IPS-NIHi11 (cell line): ENCODE results near the gene HECTD1.
"Not testable (repeated sequence)": the region's sequence is repeated elsewhere in the genome, so short reads cannot be mapped to it uniquely, and the experiment has no call there.

ENCODE experiments used
- DNase-seq: peaks from one replicate; pipeline ENCODE4 v3.0.0; 2012; ENCODE audit warnings: mixed read lengths, low spot score

The HECTD1 gene

GRCh38 chr14:31207755-31208545, at the start of gene HECTD1:
TSS of gene HECTD1 (minus strand) at chr14:31207793. CDS start at chr14:31205936, 1,857 bp downstream.
- DNase-seq = no peak

DNA sequence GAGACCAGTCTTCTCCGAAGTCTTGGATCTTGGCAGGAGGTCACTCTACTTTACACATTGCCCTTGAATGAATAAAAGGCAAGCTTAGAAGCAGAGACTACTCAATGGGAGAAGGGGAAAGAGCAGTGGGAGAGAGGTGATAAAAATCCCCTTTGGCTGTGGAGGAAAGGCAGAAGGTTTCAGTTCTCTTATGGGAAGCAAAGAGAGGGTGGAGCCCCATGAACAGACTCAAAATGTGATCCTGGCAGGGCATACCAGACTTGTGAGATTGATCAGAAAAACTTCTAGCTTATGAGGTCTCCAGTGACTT, 49.6 kb upstream of the HECTD1 start:
- DNase-seq = no peak

- DNase-seq = no peak
Measured at GRCh38 chr14:31256534-31257243, 49.1 kb upstream of the HECTD1 start.

DNA sequence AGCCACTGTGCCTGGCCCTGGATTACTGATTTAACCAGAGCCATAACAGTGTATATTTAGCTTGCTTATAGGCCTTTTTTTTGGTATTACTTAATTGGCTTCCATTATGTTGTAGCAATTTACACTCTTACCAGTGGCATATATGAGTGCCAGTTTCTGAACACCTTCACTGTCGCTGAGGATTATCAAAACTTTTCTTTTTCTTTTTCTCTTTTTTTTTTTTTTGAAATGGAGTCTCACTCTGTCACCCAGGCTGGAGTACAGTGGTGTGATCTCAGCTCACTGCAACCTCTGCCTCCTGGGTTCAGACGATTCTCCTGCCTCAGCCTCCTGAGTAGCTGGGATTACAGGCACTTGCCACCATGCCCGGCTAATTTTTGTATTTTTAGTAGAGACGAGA, 48.3 kb upstream of the HECTD1 start:
- not testable (repeated sequence) for DNase-seq

DNA sequence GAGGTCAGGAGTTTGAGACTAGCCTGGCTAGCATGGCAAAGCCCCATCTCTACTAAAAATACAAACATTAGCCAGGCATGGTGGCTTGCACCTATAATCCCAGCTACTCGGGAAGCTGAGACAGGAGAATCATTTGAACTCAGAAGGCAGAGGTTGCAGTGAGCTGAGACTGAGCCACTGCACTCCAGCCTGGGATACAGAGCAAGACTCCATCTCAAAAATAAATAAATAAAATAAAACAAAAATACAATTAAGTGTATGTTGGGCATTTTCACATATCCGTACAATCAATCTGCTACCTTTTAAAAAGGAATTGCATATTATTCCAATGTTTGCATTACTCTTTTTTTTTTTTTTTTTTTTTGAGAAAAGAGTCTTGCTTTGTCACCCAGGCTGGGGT, 47.7 kb upstream of the HECTD1 start:
- DNase-seq = no peak

DNA sequence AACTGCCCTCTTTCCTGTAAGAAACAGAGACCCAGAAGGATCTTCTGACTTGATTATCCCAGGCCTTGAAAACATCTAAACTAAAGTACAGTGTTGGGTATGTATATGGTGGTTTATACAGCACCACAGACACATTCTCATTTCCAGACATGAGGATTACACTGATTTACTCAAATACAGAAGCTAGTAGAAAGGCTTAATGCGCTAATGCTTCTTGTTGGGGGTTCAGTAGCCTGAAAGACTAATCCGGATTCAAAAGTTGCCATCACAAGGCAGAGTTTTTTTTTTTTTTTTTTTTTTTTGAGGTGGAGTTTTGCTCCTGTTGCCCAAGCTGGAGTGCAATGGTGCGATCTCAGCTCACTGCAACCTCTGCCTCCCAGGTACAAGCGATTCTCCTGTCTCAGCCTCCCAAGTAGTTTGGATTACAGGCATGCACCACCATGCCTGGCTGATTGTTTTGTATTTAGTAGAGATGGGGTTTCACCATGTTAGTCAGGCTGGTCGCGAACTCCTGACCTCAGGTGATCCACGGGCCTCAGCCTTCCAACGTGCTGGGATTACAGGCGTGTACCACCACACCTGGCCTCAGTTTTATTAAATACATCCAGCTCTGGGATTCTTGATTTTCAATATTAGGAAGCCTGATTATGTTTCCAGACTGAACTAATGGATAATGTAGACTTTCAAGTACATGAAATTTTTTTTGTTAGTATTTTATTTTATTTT, 46.3 kb upstream of the HECTD1 start:
- no peak for DNase-seq

- DNase-seq = no peak
Measured at GRCh38 chr14:31252865-31253264, 45.3 kb upstream of the HECTD1 start.

DNA sequence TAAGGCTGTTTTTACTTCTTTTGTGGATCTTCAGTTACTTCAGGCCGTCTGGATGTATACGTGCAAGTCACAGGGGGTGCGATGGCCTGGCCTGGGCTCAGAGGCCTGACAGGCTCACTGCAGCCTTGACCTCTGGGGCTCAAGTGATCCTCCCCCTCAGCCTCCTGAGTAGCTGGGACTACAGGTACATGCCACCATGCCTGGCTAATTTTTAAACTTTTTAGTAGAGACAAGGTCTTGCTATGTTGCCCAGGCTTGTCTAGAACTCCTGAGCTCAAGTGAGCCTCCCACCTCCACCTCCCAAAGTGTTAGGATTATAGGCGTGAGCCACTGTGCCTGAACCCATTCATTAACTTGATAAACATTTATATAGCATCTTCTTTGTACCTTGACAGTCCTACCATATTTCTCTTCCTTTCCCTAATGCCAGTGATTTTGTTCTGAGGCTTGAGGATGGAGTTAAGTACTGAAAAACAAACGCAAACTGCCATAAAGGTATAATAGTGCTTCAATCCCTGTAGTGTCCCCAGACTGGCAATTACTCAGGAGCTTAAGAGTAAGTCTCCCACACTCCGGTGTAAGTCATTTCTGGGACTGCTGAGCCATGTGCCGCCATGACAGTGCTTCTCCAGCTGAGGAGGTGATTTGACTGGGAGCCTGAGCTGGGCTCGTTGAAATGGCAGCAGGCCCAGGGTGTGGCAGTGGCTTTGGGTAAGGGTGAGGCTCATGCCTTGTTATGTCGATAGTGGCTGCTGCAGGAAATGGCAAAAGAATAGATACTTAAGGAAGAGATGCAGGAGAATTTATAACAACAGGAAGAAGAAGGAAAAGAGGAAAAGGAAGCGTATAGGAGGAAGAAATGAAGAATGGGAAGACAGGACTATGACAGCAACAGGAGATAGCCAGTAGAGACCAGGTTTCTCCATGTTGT, 43.7 kb upstream of the HECTD1 start:
- DNase-seq = no peak

- no peak for DNase-seq
Measured at GRCh38 chr14:31244626-31245025, 37.0 kb upstream of the HECTD1 start.

DNA sequence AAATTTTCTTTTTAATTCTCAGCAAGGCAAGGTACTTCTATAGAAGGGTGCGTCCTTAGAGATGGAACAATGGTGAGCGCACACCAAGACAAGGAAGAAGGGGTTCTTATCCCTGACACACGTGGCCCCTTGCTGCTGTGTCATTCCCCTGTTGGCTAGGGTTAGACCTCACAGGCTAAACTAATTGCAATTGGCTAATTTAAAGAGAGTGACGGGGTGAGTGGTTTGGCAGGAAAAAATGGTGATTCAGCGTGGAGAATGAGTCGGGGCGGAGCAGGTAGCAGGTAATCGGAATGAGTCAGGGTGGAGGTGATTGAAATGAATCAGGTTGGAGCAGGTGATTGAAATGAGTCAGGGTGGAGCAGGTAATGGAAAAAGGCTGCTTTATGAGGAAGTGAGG, 36.3 kb upstream of the HECTD1 start:
- DNase-seq = no peak

DNA sequence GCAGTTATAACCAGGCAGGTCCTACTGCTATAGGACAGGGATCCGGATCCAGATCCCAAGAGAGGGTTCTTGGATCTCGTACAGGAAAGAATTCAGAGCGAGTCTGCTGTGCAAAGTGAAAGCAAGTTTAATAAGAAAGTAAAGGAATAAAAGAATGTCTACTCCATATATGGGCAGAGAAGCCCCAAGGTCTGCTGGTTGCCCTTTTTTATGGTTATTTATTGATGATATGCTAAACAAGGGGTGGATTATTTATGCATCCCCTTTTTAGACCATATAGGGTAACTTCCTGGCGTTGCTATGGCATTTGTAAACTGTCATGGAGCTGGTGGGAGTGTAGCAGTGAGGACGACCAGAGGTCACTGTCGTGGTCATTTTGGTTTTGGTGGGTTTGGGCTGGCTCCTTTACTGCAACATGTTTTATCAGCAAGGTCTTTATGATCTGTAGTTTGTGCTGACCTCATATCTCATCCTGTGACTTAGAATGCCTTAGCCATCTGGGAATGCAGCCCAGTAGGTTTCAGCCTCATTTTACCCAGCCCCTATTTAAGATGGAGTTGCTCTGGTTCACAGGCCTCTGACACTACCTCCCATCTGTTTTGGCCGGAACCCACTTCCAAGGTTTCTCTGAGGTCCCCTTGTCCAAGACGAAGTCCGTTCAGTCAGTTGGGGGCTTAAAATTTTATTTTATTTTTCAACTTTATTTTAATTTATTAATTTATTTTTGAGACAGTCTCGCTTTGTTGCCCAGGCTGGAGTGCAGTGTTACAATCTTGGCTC, 34.8 kb upstream of the HECTD1 start:
- not testable (repeated sequence) for DNase-seq

DNA sequence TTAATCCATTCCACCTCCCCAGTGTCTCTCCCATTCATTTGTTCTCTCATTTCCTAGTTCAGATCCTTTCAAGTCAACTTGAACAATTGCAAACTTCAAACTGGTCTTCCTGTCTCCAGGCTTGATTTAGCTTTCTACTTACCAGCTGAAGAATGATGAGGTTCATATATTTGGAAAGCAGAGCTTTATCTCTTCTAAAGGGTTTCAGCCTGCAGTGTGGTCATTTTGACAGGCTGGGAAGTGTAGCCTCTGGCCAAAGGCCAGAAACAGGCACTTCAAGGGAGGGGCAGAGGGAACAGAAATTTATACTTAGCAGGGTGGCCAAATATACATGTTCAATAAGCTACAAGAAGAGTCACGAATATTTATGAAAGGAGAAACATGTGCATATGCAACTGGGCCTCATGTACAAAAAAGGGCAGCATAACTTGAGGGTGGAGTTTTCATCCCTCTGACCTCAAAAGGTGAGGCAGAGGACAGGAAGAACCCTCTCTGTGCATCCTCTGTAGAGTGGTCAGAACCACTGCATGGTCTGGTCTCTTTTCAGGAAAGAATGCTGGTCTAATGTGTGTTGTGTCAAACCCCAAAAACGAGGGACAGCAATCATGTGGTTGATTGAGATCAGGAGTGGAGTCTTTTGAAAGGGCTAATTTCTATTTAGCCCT, 34.0 kb upstream of the HECTD1 start:
- DNase-seq = no peak

GRCh38 chr14:31239741-31240140, 32.1 kb upstream of the HECTD1 start:
- DNase-seq = no peak

GRCh38 chr14:31235462-31235861, 27.9 kb upstream of the HECTD1 start:
- no peak for DNase-seq

GRCh38 chr14:31232081-31232480, 24.5 kb upstream of the HECTD1 start:
- DNase-seq = no peak

DNA sequence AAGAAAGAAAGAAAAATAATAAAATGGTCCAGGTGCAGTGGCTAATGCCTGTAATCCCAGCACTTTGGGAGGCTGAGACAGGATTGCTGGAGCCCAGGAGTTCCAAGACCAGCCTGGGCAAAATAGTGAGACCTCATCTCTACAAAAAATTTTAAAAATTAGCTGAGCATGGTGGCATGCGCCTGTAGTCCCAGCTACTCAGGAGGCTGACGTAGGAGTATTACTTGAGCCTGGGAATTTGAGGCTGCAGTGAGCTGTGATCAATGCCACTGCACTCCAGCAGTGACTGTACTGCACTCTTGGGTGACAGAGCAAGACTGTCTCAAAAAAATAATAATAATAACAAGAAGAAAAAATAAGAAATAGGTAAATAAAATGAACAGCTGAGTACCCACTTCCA, 23.7 kb upstream of the HECTD1 start:
- DNase-seq = not testable (repeated sequence)

- no peak for DNase-seq
Measured at GRCh38 chr14:31230573-31230958, 23.0 kb upstream of the HECTD1 start.

DNA sequence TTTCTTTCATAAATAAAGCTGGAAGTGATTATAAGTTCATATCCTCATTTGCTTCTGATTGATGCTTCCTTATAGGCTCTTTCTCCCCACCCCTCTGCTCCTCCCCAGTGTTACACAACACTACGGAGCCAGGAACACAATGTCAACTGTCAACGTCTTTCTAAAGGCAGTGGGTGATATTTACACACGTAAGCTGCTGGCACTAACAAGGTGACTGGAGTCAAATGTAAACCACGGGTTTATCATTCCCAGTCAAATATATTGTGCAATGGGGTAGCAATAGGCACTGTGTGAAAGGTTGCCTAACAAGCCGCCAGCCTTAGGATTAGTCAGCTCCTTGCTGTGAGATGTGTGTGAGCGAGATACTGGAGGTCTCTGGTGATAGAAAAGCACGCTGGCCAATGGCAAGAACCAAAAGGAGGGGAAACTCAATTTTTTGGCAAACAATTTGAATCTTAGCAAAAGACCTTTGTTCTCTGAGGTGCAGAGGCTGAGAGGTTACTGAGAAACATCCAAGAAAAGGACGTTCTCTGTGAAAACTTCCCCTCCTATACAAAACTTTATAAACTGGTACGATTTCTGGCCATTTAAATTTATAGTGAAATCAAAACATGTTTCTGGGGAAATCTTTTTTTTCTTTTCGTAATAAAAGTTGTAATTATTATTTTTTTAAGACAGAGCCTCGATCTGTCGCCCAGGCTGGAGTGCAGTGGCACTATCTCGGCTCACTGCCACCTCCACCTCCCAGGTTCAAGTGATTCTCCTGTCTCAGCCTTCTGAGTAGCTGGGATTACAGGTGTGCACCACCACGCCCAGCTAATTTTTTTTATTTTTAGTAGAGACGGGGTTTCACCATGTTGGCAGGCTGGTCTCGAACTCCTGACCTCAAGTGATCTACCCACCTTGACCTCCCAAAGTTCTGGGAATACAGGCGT, 22.3 kb upstream of the HECTD1 start:
- peak; percentile 69 for DNase-seq

DNA sequence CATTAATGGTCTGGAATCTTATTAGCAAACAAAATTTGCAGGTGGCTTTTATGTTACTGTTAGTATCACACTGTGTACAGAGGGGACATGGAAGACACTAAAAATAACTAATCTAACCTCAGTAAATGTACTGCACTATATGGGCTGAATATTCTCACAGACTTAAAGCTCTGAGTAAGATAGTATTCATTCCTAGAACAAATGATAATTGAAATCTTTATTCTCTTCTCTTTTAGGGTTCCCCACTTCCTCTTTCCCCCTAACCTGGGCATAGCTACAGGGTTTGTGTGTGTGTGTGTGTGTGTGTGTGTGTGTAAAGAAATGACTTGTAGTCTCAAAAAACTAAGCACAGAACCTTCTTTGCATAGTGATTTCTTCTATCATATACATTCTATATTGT, 21.4 kb upstream of the HECTD1 start:
- no peak for DNase-seq
